GM19328 (cell line): ENCODE data around the gene PPM1M.

Source experiments
- ATAC-seq: cut with Tn5 transposase; IDR thresholded peaks from one replicate; pipeline ENCODE4 v1.9.1; 2021; ENCODE audit warnings: mild to moderate bottlenecking, moderate library complexity; ENCODE audit not compliant: unreplicated experiment

PPM1M gene, protein sequence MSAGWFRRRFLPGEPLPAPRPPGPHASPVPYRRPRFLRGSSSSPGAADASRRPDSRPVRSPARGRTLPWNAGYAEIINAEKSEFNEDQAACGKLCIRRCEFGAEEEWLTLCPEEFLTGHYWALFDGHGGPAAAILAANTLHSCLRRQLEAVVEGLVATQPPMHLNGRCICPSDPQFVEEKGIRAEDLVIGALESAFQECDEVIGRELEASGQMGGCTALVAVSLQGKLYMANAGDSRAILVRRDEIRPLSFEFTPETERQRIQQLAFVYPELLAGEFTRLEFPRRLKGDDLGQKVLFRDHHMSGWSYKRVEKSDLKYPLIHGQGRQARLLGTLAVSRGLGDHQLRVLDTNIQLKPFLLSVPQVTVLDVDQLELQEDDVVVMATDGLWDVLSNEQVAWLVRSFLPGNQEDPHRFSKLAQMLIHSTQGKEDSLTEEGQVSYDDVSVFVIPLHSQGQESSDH

DNA sequence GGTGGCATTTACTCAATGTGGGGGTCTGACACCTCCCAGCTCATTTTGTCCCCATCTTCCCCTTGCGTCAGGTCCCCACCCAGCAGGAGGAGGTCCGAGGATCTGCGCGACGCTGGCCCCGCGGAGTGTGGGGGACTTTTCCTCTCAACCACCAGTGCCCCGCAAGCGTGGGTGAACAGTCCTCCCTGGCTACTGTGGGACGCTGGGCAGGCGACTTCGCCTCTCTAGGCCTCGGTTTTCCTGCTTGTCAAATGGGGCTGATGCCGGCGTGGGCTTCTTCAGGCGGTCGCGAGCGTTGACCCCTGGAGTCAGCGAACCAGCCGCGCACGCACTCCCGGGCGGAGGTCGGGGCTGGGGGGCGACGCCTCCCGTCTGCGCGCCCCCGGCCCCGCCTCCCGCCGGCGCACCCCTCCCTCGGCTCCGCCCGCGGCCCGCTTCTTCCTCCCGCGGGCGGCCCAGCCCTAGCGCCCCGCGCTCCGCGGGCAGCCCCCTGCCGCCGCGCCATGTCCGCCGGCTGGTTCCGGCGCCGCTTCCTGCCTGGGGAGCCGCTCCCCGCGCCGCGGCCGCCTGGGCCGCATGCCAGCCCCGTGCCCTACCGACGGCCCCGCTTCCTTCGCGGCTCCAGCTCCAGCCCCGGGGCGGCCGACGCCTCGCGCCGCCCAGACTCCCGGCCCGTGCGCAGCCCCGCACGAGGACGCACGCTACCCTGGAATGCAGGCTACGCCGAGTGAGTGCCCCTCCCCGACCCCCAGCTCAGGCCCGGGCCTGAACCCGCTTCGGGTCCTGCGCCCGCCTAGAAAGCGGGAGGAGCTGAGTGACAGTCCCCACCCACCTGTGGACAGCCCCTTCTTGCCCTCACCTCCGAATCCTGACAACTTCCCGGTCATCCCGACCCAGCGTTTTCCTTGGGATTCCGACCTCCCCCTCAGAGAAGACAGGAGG is at the start of gene PPM1M:
Gene PPM1M (plus strand): TSS at position 438 of the 942 bp plus-strand sequence. CDS start 66 bp downstream, at position 504.
- ATAC-seq = no peak

DNA sequence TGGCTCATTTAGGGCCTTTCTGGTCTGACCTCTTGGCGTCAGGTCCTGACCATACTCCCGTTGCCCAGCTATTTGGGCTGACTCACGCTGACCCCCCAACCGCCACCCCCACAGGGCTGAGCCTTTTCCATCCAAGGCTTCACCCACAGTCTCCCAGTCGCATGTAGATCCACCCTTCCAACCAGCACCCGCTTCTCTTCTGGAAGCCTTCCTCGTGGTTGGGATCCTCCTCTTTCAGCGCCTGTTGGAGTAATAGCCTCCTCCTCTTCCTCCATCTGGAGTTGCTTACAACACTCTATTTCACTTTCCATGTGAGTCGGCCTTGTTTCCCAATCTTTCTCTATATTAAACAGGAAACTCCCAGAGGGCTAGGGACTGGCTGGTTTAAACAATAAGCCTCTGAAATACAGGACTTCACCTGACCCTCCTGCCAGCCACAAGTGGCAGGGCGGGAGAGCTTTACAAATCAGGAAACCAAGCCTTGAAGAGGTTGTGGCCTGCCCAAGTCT is 49.7 kb upstream of the PPM1M start:
- no peak for ATAC-seq

DNA sequence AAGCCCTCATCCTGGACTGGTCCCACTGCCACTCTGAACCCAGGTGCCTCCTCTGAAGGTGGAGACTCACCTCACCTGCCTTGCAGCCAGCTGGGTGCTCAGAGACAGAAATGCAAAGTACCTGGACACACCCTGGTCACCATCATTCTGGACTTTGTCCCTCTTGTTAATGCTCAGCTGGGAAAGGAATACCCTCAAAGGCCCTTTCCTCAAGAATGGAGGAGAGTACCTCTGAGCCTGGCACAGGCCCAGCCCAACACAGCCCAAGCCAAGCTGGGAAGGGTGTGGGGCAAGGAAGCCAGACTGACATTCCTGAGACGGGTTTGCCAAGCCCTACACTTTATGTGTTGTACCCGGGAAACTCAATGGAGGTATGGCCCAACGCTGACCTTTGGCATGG is 48.6 kb upstream of the PPM1M start:
- ATAC-seq = no peak

DNA sequence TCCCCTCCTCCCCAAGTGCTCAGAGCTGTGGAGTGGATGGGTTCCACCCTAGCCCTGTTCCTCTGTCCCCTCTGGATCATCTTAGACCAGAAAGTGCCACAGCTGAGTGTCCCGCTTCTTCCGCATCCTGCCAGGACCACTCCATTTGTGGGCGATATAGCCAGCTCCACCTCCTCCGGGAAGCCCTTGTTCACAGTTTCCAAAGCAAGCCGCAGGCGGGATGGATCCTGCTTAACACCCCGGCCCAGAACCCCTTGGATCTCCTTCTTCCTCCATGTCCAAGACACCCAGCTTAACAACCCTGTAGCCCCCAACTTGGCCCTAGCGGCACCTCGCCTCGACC is 48.1 kb upstream of the PPM1M start:
- peak; percentile 19 for ATAC-seq

DNA sequence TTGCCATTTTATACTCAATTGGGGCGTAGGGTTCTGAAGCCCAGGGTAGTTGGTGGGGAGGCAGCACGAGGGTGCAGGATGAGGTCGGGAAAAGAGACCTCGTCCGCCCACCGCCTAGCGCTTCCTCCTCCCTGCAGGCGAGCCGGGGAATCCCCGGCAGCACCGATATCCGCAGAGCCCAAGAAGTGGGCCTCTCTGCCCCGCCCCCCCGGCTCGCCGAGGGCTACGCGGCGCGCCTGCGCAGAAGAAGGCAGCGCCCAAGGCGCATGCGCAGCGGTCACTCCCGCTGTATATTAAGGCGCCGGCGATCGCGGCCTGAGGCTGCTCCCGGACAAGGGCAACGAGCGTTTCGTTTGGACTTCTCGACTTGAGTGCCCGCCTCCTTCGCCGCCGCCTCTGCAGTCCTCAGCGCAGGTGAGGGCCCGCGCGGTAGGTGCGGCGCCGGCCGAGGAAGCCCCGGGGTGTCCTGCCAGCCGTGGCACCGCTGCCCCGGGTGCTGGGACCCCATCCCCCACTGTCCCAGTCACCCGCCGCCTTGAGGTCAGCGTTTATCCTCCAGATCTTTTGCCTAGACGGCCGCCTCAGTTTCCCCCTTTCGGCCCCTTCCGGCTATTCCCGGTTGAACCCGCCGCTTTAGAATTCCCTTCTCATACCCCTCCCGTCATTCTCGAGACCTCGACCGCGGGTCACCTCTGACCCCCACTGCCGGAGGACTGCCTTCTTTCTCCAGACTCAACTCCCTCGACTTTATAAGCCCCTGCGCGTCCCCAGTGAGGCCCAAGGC is 47.5 kb upstream of the PPM1M start, which contains the start of gene ALAS1:
Gene ALAS1 (plus strand): TSS at position 319 of the 784 bp plus-strand sequence. CDS start 1,082 bp downstream, outside the sequence.
- ATAC-seq = peak; percentile 68

DNA sequence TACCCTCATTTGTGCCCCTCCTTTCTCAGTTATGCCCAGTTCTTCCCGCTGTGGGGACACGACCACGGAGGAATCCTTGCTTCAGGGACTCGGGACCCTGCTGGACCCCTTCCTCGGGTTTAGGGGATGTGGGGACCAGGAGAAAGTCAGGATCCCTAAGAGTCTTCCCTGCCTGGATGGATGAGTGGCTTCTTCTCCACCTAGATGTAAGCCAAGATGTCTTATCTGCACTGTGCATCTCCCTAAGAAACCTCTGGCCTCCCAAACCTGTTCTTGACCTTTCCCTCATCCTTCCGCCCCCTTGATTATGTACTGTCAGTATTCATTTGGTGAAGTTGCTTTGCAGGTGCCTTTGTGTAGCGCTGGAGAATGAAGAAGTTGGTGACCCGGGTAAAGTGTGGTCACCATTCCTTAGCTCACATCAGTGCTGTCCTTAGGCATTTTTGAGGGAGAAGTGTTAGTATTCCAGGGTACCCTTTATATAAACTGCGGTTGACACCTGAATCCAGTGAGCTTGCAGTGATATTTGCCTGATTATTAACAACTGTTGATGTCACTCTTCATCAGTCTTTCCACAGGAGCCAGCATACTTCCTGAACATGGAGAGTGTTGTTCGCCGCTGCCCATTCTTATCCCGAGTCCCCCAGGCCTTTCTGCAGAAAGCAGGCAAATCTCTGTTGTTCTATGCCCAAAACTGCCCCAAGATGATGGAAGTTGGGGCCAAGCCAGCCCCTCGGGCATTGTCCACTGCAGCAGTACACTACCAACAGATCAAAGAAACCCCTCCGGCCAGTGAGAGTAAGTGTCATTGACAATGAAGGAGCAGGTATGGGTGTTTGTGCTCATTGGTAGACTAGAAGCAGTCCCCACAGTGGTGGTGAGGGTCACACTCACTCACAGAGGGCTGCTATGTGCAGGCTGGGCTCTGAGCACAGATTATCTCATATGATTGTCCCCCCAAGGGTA is 46.6 kb upstream of the PPM1M start:
- ATAC-seq = no peak

DNA sequence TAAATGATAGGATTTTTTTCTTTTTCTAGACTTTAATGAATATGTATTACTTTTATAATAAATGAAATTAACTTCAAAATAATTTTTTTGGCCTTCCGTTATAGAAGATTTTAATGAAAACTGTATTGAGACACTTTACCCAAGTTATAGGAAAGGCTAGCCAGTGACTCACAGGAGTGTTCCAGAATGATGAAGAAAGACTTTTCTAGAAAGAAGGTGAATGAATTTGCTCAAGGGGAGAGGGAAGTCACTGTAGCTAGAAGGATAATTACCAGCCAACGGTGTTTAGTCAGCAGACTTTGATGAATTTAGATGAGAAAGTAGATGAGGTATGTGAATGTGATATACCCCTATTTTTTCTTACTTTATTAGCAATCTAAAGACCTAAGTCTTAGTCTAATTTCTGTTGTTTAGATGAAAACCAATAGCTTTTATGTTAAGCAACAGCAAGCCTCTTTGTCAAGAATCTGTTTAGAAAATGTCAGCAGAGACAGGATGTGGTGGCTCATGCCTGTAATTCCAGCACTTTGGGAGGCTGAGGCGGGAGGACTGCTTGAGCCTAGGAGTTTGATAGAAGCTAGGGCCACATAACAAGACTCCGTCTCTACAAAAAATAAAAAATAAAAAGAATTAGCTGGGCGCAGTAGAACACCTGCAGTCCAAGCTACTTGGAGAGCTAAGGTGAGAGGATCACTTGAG is 44.4 kb upstream of the PPM1M start:
- ATAC-seq = no peak

DNA sequence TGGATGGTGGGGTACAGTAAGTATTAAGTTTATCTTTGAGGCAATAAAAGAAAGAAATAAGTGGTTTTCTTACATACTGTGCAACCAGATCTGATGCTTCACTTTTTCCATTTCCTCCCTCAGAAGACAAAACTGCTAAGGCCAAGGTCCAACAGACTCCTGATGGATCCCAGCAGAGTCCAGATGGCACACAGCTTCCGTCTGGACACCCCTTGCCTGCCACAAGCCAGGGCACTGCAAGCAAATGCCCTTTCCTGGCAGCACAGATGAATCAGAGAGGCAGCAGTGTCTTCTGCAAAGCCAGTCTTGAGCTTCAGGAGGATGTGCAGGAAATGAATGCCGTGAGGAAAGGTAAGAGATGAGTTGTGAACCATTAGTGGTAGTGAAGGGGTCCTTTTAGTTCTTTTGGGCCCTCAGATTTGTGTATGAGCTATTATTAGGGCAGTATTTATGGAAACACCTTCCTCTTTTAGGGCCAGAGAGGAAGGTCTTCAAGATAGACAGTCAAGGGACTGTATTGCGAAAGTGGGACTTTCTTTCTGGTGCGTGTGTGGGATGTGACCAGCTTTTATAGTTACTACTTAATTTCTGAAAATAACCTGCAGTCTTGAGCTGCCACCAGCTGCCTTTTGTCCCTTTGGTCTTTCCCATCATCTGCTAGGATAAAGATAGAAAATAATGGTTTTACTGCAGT is 43.0 kb upstream of the PPM1M start:
- no peak for ATAC-seq

DNA sequence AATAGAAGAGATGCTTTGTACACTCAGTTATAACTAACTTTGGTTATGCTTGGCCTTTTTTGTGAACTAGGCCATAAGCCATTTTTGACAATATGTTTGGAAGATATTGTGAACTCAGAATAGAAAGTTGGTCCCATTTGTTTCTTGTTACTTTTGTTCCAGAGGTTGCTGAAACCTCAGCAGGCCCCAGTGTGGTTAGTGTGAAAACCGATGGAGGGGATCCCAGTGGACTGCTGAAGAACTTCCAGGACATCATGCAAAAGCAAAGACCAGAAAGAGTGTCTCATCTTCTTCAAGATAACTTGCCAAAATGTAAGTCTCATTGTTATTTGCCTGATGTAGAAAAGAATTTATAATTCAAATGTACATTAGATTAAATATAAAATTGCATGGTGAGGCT is 41.9 kb upstream of the PPM1M start:
- no peak for ATAC-seq

DNA sequence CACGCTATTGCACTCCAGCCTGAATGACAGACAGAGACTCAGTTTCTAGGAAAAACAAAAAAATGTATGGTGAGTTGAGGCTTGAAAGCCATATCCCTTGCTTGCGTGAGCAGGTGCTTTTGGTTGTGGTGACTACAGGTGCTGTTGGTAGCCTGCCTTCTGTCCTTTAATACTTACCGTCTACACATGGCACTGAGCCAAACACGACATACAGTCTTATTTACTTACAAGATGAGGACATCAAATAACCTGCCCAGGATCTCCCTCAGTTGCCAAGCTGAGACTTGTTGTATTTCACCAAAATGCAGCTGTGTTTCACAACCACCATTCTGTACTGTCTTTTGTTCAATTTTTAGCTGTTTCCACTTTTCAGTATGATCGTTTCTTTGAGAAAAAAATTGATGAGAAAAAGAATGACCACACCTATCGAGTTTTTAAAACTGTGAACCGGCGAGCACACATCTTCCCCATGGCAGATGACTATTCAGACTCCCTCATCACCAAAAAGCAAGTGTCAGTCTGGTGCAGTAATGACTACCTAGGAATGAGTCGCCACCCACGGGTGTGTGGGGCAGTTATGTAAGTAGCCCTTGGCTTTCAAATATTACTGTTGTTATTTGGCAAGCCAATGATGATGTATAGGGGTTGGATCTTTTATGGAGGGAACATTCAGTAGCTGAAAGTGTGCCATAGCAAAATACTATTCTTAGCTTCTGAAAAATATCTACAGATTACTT is 41.1 kb upstream of the PPM1M start:
- no peak for ATAC-seq

DNA sequence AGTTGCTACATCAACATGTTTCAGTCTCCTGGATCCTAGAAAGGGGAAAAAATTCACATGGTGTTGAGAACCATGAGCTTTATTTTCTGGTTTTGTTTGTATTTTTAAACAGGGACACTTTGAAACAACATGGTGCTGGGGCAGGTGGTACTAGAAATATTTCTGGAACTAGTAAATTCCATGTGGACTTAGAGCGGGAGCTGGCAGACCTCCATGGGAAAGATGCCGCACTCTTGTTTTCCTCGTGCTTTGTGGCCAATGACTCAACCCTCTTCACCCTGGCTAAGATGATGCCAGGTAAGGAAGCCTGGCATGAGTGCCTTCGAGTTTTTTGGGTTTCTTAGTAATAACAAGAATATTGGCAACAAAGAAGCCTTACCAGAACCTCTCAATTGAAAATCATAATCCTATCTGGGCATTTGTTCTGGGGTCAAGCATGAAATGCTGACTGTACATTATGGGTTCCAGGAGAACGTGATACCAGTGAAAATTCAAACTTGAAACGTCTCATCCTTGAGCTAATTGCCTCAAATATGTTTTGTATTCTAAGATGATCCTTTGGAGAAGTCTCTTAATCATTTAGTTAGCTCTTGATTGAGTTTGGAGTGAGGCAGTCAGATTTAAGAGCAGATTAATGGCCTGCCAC is 39.7 kb upstream of the PPM1M start:
- no peak for ATAC-seq

DNA sequence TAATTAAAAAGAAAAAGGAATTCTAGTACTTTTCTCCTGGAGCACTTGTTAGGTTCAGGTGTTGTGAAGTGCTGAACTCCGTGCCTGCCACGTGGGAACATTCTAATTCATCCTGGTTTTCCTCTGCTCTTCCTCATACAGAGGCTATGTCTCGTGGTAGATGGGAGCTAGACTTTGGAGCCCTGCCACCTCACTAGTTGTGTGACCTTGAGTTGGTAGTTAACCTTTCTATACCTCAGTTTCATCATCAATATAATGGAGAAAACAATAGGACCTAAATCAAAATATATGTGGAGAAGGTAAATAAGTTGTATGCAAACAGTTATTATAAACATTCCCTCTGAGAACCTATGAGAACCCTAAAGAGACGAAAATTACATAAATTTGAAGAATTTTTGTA is 37.0 kb upstream of the PPM1M start:
- no peak for ATAC-seq

DNA sequence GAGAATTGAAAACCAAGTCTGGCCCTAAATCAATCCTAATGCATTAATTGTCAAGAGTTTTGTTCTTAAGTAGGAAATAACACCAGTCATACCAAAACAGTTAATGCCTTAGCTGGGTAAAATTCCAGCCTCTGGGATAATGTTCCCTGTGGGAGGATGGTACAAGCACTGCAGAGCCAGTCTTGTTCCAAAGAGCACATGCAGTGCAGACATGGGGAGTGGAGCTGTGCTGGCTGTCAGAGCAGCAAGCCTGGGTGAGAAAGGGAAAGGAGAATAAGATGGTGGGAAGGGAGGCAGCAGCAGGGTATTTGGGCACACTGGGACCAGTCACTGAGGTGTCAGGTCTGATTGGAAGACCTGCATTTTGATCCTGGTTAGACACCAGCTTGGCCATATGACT is 35.5 kb upstream of the PPM1M start:
- ATAC-seq = no peak

DNA sequence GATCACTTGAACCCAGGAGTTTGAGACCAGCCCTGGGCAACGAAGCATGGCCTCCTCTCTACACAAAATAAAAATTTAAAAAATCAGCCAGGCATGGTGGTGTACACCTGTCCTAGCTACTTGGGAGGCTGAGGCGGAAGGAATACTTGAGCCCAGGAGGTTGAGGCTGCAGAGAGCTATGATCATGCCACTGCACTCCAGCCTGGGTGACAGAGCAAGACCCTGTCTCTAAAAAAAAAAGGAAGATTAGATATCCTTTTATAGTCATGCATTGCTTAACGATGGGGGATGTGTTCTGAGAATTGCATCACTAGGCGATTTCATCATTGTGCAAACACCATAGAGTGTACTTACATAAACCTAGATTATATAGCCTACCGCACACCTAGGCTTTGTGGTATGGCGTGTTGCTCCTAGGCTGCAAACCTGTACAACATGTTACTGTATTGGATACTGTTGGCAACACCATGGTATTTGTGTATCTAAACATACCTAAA is 35.0 kb upstream of the PPM1M start:
- no peak for ATAC-seq

DNA sequence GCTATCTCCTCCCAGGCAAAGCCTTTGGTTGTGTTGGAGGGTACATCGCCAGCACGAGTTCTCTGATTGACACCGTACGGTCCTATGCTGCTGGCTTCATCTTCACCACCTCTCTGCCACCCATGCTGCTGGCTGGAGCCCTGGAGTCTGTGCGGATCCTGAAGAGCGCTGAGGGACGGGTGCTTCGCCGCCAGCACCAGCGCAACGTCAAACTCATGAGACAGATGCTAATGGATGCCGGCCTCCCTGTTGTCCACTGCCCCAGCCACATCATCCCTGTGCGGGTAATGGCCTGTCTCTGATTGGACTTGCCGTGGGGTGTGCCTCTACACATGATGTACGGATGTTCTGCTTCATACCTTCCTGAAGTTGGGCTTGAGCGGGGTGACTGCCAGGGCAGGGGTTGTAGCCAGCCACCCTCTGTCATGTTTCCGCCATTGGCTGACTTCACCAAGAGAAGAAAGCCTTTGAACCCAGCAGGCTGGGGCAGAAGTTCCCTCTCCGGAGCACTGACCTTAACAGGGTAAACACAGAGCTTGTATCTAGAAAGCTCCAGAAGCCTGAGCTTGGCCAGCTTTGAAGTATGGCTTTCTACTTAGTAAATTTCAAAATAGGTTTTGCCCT is 34.2 kb upstream of the PPM1M start:
- no peak for ATAC-seq

DNA sequence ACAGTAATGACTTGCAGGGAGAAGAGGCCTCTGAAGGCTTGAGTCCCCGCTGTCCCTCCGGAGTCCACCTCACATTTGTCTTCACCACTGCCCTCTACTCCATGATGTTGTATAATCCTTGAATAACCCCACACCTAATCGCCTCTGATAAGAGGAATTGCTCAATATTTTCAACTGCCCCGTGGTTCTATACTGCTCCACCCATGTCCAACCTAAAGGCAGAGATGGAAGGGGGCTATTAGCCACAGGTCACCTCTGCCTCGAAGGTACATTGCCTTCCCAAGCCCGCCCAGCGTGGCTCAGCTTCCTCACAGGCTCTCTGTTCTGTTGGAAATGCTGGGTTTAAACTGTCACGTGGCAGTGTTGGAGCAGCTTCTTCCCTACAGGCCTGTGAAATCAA is 32.6 kb upstream of the PPM1M start:
- ATAC-seq = no peak

DNA sequence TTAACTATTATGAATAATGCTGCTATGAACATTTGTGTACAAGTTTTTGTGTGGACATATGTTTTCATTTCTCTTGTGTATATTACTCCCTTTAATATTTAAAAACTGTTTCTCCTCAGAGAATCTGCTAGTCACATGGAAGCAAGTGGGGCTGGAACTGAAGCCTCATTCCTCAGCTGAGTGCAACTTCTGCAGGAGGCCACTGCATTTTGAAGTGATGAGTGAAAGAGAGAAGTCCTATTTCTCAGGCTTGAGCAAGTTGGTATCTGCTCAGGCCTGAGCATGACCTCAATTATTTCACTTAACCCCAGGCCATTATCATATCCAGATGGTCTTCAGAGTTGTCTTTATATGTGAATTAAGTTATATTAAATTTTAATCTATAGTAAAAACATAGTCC is 31.7 kb upstream of the PPM1M start:
- no peak for ATAC-seq
